ENCODE results near the gene NAALADL1. TPM values are rescaled to one million over a fixed set of nuclear protein-coding genes. Genes with fewer than 3 reads are reported as not detected.

NAALADL1 gene, protein sequence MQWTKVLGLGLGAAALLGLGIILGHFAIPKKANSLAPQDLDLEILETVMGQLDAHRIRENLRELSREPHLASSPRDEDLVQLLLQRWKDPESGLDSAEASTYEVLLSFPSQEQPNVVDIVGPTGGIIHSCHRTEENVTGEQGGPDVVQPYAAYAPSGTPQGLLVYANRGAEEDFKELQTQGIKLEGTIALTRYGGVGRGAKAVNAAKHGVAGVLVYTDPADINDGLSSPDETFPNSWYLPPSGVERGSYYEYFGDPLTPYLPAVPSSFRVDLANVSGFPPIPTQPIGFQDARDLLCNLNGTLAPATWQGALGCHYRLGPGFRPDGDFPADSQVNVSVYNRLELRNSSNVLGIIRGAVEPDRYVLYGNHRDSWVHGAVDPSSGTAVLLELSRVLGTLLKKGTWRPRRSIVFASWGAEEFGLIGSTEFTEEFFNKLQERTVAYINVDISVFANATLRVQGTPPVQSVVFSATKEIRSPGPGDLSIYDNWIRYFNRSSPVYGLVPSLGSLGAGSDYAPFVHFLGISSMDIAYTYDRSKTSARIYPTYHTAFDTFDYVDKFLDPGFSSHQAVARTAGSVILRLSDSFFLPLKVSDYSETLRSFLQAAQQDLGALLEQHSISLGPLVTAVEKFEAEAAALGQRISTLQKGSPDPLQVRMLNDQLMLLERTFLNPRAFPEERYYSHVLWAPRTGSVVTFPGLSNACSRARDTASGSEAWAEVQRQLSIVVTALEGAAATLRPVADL
- not detected in 3 replicates for total RNA-seq
- long read RNA-seq: 0 reads

GRCh38 chr11:65058419-65059054, at the start of gene NAALADL1:
Gene NAALADL1, minus strand, starts transcription at chr11:65058553. Its CDS starts 32 bp downstream, at chr11:65058521.
- no peaks in the 10 kb centered on the region for H3K9me3 Mint-ChIP-seq (ENCODE audit: low read depth)
- H3K27ac Mint-ChIP-seq (ENCODE audit: unreplicated experiment): no peak within 1 kb of the TSS
- H3K4me3 Mint-ChIP-seq (ENCODE audit: unreplicated experiment): no peak within 1 kb of the TSS
- H3K27me3 Mint-ChIP-seq (ENCODE audit: low read depth): peaks cover 8% of the 10 kb centered on the region
- no peak for TF ChIP-seq CTCF (IDR thresholded peaks at IDR 0.05)
- no peaks in the 10 kb centered on the region for H3K36me3 Mint-ChIP-seq (ENCODE audit: low read depth)
- DNase-seq (ENCODE audit: low spot score): no peak
- no peaks in the 10 kb centered on the region for H3K4me1 Mint-ChIP-seq (ENCODE audit: low read depth)

DNA sequence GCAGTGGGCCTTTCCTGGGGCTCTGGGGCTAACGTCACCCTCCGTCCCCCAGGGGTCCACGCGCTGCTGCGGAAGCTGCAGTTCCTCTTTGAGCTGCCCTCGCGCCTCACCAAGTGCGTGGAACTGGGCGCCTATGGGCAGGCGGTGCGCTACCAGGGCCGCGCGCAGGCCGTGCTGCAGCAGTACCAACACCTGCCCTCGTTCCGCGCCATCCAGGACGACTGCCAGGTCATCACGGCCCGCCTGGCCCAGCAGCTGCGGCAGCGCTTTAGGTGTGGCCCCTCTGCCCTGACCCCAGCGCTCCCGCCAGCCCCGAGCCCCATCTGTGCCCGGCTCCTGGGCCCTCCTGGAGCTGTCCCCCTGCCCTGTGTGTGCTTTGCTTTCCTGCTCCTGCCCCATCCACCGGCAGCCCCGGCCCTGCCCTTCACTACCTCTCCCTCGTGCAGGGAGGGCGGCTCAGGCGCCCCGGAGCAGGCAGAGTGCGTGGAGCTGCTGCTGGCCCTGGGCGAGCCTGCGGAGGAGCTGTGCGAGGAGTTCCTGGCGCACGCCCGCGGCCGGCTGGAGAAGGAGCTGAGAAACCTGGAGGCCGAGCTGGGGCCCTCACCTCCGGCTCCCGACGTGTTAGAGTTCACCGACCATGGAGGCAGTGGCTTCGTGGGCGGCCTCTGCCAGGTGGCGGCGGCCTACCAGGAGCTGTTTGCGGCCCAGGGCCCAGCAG, 49.6 kb upstream of the NAALADL1 start:
- Mint-ChIP-seq H3K4me3 (ENCODE audit: unreplicated experiment) (no peak overlapping the region), H3K9me3 (ENCODE audit: low read depth) (no peaks in the 10 kb centered on the region), H3K36me3 (ENCODE audit: low read depth) (peaks cover 3% of the 10 kb centered on the region), H3K27ac (ENCODE audit: unreplicated experiment) (no peak overlapping the region), H3K27me3 (ENCODE audit: low read depth) (no peaks in the 10 kb centered on the region), H3K4me1 (ENCODE audit: low read depth) (peaks cover 20% of the 10 kb centered on the region)
- no peak for TF ChIP-seq CTCF (IDR thresholded peaks at IDR 0.05)
- DNase-seq (ENCODE audit: low spot score): no peak

DNA sequence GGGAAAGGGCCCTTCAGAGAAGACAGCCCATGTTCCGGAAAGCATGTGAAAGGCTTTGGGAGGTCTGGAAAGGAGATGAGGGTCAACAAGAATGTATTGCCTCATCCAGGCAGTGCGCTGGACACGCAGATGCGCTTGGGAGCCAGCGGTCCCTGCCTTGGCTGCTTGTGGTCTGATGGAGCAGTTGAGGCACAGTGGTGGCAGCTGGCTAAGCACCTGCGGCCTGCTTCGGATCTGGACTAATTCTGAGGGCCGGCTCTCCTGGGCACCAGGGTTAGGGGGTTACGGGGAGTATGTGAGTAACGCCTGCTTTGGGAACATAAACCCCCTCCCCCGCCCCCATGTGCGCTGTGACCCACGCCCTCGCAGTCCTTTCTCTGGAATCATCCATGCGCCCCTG, 48.7 kb upstream of the NAALADL1 start:
- peaks cover 25% of the 10 kb centered on the region for H3K4me1 Mint-ChIP-seq (ENCODE audit: low read depth)
- no peak overlapping the region for H3K4me3 Mint-ChIP-seq (ENCODE audit: unreplicated experiment)
- no peak overlapping the region for H3K27ac Mint-ChIP-seq (ENCODE audit: unreplicated experiment)
- no peak for DNase-seq (ENCODE audit: low spot score)
- TF ChIP-seq CTCF (IDR thresholded peaks at IDR 0.05): no peak
- H3K27me3 Mint-ChIP-seq (ENCODE audit: low read depth): no peaks in the 10 kb centered on the region
- H3K36me3 Mint-ChIP-seq (ENCODE audit: low read depth): peaks cover 3% of the 10 kb centered on the region
- H3K9me3 Mint-ChIP-seq (ENCODE audit: low read depth): no peaks in the 10 kb centered on the region

DNA sequence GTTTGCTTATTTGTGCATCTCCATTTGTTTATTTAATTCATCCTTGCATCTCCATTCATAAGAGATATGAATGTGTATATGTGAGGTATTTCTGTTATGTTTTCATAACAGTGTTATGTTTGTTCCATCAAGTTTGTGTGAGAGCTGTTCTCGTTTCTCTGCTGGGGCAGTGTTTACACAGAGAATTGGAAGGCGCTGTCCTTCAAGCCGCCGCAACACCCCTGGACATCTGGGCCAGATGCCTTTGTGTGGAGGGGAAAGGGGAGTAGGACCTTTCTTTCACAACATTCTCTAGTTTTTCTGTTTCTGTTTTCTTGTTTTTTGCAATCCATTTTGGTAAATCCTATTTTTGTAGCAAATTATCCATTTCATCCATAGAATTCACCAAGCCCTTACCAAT, 46.3 kb upstream of the NAALADL1 start:
- DNase-seq (ENCODE audit: low spot score): no peak
- H3K9me3 Mint-ChIP-seq (ENCODE audit: low read depth): no peaks in the 10 kb centered on the region
- peaks cover 3% of the 10 kb centered on the region for H3K36me3 Mint-ChIP-seq (ENCODE audit: low read depth)
- peaks cover 22% of the 10 kb centered on the region for H3K4me1 Mint-ChIP-seq (ENCODE audit: low read depth)
- no peak for TF ChIP-seq CTCF (IDR thresholded peaks at IDR 0.05)
- no peaks in the 10 kb centered on the region for H3K27me3 Mint-ChIP-seq (ENCODE audit: low read depth)
- H3K4me3 Mint-ChIP-seq (ENCODE audit: unreplicated experiment): no peak overlapping the region
- H3K27ac Mint-ChIP-seq (ENCODE audit: unreplicated experiment): no peak overlapping the region

All from chondrocyte (in vitro differentiated cells).